ENCODE results near the gene BCR. TPM values are rescaled to one million over a fixed set of nuclear protein-coding genes. Genes with fewer than 3 reads are reported as not detected.
"Not testable (repeated sequence)": the region's sequence is repeated elsewhere in the genome, so short reads cannot be mapped to it uniquely, and the experiment has no call there.

Gene BCR
- total RNA-seq: 59.5 TPM

DNA sequence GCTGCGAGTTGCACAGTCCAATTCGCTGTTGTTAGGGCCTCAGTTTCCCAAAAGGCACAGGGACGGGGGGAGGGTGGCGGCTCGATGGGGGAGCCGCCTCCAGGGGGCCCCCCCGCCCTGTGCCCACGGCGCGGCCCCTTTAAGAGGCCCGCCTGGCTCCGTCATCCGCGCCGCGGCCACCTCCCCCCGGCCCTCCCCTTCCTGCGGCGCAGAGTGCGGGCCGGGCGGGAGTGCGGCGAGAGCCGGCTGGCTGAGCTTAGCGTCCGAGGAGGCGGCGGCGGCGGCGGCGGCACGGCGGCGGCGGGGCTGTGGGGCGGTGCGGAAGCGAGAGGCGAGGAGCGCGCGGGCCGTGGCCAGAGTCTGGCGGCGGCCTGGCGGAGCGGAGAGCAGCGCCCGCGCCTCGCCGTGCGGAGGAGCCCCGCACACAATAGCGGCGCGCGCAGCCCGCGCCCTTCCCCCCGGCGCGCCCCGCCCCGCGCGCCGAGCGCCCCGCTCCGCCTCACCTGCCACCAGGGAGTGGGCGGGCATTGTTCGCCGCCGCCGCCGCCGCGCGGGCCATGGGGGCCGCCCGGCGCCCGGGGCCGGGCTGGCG is at the start of gene BCR:
TSS of gene BCR (plus strand) at position 209 of the 592 bp plus-strand sequence. CDS start 452 bp downstream, outside the sequence.
- Histone ChIP-seq H3K4me3 (ENCODE audit: low read length) (peak within 1 kb of the TSS; percentile 53), H3K9me3 (ENCODE audit: low read depth, low read length) (no peaks in the 10 kb centered on the region), H3K27me3 (ENCODE audit: insufficient read depth, low read length) (no peaks in the 10 kb centered on the region), H3K4me1 (ENCODE audit: insufficient read depth, low read length) (peaks cover 62% of the 10 kb centered on the region)

DNA sequence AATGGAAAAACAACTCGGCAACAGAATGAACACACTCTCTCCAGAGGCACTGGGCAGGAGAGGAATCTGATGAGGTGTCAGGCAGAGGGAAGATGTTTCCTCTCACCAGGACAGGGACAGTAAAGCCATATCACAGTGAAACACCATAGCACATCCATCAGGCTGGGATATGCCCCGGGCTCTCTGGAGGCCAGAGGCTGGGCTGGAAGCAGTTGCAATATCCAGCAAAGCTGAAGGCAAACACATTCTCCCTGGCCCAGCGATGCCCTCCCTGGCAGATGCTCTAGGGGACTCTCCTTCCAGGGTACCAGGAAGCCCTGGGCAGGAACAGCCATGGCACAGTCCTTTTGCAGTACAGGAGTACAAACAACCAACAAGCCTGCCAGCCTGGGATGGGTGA is 49.6 kb upstream of the BCR start:
- Histone ChIP-seq H3K4me3 (ENCODE audit: low read length) (no peak overlapping the region), H3K9me3 (ENCODE audit: low read depth, low read length) (no peaks in the 10 kb centered on the region), H3K27me3 (ENCODE audit: insufficient read depth, low read length) (no peaks in the 10 kb centered on the region), H3K4me1 (ENCODE audit: insufficient read depth, low read length) (peaks cover 3% of the 10 kb centered on the region)

DNA sequence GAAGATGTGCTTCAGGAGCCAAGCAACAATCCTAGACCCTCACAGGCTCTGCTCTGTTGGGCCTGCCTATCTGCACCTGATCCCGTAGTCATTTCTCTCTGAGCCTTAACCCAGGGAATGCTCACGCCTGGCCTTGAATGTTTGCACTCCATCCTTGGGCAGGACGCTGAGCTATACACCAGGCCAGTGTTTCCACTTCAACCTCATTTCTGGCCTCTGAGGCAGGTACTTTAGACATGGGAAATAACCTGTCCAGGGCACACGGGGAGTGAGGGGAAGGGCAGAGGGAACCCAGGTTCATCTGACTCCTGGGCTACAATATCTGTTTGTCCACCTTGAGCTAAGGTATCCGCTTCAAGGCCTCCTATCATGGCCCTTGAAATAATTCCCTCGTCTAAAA is 48.4 kb upstream of the BCR start:
- H3K9me3 ChIP-seq (ENCODE audit: low read depth, low read length): no peaks in the 10 kb centered on the region
- H3K4me3 ChIP-seq (ENCODE audit: low read length): no peak overlapping the region
- peaks cover 14% of the 10 kb centered on the region for H3K4me1 ChIP-seq (ENCODE audit: insufficient read depth, low read length)
- no peaks in the 10 kb centered on the region for H3K27me3 ChIP-seq (ENCODE audit: insufficient read depth, low read length)

DNA sequence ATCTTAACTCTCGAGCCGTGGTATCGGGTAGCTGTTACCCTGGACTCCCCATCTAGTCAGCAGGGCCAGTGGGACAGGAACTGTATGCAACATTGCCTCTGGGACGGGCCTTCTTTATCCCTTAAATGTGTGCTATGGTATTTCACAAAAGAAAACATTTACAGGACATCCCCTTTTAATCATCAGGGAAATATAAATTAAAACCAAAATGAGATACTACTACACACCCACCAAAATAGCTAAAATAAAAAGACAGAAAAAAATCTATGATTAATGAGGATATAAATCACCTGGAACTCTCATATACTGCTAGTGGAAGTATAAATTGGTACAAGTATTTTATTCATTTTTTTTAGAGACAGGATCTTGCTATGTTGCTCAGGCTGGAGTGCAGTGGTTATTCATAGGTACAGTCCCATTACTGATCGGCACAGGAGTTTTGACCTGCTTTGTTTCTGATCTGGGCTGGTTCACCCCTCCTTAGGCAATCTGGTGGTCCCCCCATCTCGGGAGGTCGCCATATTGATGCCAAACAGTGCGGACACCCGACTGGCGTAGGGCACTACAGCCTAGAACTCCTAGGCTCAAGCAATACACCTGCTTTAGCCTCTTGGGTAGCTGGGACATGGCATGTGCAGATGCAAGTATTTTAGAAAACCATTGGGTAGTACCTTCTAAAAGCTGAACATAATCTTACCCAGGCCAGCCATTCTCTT is 47.8 kb upstream of the BCR start:
- no peak overlapping the region for H3K4me3 ChIP-seq (ENCODE audit: low read length)
- no peaks in the 10 kb centered on the region for H3K27me3 ChIP-seq (ENCODE audit: insufficient read depth, low read length)
- H3K4me1 ChIP-seq (ENCODE audit: insufficient read depth, low read length): peaks cover 20% of the 10 kb centered on the region
- H3K9me3 ChIP-seq (ENCODE audit: low read depth, low read length): no peaks in the 10 kb centered on the region

DNA sequence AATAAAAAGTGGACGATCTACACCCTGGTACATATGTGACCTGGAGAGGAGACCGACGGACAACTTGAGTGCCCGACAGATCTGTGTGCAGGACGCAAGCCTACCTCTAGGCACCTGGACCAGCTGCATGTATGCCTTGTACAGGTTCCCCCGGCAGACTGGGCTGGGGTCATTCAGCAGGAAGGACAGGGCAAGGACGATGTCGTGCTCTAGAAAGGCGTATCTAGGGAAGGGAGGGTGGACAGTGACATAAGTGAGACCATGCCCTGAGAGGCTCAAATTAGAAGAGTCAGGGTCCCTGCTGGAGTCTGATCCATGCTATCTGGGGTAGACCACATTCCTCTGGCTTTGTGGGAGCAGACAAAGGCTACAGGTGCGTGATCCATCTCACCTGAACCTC is 46.4 kb upstream of the BCR start:
- no peak overlapping the region for H3K4me3 ChIP-seq (ENCODE audit: low read length)

DNA sequence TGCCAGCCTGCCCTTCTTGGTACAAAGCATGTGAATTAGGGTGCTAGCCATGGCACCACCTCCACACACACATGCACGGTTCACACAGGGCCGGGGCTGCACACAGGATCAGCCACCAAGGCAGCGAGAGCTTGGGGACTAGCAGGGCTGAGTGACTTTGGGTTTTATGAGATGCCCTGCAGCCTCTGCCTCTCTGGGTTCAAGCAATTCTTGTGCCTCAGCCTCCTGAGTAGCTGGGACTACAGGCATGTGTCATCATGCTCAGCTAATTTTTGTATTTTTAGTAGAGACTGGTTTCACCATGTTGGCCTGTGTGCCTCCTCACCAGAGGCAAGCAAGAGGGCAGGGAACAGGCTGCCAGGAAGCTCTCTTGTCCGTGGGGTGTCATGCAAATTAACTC is 43.3 kb upstream of the BCR start:
- not testable (repeated sequence) for H3K4me3 ChIP-seq (ENCODE audit: low read length); H3K27me3 ChIP-seq (ENCODE audit: insufficient read depth, low read length); H3K9me3 ChIP-seq (ENCODE audit: low read depth, low read length)
- peaks cover 64% of the 10 kb centered on the region for H3K4me1 ChIP-seq (ENCODE audit: insufficient read depth, low read length)

More for the DNA sequence above, 46.4 kb upstream of the BCR start:
- H3K27me3 ChIP-seq (ENCODE audit: insufficient read depth, low read length): no peaks in the 10 kb centered on the region
- H3K9me3 ChIP-seq (ENCODE audit: low read depth, low read length): no peaks in the 10 kb centered on the region
- peaks cover 33% of the 10 kb centered on the region for H3K4me1 ChIP-seq (ENCODE audit: insufficient read depth, low read length)

DNA sequence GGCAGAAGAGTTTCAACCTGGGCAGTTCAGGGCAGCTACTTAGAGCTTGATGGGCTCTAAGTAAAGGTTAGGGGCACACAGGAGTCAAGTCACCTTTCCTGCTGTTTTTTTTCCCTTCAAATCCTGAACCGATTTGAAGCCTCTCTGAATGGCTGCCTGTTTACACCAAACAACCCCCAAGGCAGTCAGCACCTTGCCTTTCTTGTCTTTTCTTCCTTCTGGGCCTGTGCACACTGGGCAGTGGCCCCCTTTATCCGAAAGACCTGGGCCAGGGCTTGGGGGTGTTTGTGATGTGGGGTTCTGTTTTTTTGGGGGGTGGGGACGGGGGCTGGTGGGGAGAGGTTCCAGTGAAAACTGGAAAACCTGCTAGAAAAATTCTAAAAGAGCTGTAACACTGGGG is 42.8 kb upstream of the BCR start:
- Histone ChIP-seq H3K4me3 (ENCODE audit: low read length) (no peak overlapping the region), H3K4me1 (ENCODE audit: insufficient read depth, low read length) (peaks cover 69% of the 10 kb centered on the region)

DNA sequence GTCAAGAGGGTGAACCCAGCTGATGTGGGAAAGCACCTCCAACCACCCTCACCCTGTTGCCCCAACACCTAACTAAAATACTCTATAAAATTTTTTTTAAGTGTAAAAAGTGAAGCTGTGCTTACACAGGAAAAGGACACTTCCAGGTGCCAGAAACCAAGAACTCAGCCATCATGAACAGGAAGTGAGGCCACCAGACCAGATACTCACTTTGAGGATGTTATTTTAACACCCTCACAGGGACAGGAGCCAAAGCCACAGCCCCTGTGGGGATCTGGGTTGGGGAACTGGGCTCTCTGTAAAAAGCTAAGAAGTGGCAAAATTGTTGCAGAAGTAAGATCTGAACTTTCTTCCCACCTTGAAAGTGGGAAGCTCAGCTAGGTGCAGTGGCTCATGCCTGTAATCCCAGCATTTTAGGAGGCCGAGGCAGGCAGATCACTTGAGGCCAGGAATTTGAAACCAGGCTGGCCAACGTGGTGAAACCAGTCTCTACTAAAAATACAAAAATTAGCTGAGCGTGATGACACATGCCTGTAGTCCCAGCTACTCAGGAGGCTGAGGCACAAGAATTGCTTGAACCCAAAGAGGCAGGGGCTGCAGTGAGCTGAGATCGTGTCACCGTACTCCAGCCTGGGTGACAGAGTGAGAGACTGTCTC is 42.3 kb upstream of the BCR start:
- H3K4me3 ChIP-seq (ENCODE audit: low read length): no peak overlapping the region

More for the DNA sequence above, 42.8 kb upstream of the BCR start:
- Histone ChIP-seq H3K9me3 (ENCODE audit: low read depth, low read length) (no peaks in the 10 kb centered on the region), H3K27me3 (ENCODE audit: insufficient read depth, low read length) (no peaks in the 10 kb centered on the region)

DNA sequence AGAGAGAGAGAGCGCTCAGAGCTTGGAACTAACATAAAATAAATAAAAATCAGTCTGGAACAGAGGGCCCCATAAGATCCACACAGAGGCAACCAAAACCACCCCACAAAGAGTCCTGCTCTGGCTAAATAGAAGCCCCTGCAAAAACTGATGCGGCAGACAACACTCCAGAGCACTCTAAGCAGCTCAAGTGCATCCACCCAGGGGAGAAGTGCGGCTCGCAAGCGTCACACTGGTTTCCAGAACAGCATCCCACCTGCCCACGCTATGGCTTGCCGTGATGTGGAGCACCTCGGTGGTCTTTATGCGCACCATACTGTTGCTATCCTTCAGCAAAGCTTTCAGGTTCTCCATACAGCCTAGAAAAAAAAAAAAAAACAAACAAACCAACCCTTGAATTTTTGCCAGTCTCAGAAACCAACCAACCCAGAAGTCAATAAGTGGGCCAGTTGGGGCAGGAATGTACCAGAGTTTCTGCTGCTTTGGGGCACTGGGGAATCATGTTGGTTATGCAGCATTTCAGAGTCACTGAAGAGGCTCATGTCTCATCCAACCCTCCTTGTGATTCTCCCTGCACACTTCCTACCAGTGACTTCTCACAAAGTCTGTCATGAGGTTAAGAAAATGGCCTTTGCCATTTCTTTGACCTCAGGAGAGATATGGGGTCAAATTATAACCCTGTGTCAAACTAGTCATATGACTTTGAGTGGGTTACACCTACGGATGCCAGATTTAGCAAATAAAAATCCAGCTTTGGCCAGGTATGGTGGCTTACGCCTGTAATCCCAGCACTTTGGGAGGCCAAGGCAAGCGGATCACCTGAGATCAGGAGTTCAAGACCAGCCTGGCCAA is 41.5 kb upstream of the BCR start:
- H3K27me3 ChIP-seq (ENCODE audit: insufficient read depth, low read length): no peaks in the 10 kb centered on the region
- peaks cover 74% of the 10 kb centered on the region for H3K4me1 ChIP-seq (ENCODE audit: insufficient read depth, low read length)
- H3K9me3 ChIP-seq (ENCODE audit: low read depth, low read length): no peaks in the 10 kb centered on the region
- no peak overlapping the region for H3K4me3 ChIP-seq (ENCODE audit: low read length)

More for the DNA sequence above, 42.3 kb upstream of the BCR start:
- Histone ChIP-seq H3K4me1 (ENCODE audit: insufficient read depth, low read length) (peaks cover 74% of the 10 kb centered on the region), H3K27me3 (ENCODE audit: insufficient read depth, low read length) (no peaks in the 10 kb centered on the region), H3K9me3 (ENCODE audit: low read depth, low read length) (no peaks in the 10 kb centered on the region)

DNA sequence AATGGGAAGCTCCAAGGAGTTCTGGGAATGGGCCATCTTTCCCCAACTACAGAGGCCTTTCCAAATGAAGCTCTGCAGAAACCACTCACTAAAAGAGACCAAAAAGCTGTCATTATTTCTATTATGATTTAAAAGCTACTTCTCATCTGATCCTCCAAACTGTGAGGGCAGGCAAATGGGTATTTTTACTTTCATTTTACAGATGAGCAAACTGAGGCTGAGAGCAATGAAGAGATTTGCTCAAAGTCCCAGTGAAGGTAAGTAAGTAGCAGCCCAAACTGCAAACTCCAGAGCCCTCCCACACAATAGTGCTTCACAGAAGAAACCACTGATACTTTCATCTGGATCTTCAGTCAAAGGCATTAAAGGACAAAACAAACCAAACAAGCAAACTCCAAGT is 39.9 kb upstream of the BCR start:
- Histone ChIP-seq H3K4me3 (ENCODE audit: low read length) (no peak overlapping the region), H3K9me3 (ENCODE audit: low read depth, low read length) (no peaks in the 10 kb centered on the region), H3K4me1 (ENCODE audit: insufficient read depth, low read length) (peaks cover 89% of the 10 kb centered on the region), H3K27me3 (ENCODE audit: insufficient read depth, low read length) (no peaks in the 10 kb centered on the region)

DNA sequence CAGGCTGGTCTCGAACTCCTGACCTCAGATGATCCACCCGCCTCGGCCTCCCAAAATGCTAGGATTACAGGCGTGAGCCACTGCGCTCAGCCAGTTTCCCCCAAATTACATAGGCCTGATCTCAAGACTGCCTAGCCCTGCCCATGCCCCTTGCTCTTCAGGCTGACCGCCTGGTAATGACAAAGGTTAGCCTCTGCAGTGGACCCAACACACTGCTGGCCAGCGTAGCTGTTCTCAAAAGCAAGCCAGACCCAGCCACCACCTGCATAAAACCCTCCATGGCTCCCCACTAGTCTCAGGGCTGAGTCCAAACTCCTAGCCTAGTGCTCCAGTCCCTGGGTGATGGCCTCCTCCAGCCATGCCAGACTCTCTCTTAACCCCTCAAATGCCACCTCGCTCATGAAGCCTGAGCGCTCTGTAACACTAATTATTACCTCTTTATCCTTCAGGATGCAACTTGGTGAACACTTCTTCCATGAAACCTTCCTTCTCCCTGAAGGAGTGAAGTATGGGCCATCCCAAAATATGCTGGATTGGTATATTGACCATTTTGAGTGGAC is 37.7 kb upstream of the BCR start:
- Histone ChIP-seq H3K4me3 (ENCODE audit: low read length) (no peak overlapping the region), H3K9me3 (ENCODE audit: low read depth, low read length) (no peaks in the 10 kb centered on the region), H3K4me1 (ENCODE audit: insufficient read depth, low read length) (peaks cover 74% of the 10 kb centered on the region), H3K27me3 (ENCODE audit: insufficient read depth, low read length) (no peaks in the 10 kb centered on the region)

DNA sequence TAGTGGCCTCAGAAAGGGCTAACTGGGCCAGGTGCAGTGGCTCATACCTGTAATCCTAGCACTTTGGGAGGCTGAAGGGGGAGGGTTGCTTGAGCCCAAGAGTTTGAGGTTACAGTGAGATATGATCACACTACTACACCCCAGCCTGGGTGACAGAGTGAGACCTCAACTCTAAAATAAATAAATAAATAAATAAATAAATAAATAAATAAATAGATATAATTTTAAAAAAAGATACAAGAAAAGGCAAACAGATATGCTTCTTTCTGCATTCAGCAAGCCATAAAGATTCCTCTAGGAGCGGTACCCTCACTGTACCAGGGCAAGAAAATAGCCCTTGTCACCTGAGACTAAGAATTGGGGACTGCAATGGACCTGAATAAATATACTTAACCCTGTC is 37.2 kb upstream of the BCR start:
- Histone ChIP-seq H3K27me3 (ENCODE audit: insufficient read depth, low read length) (no peaks in the 10 kb centered on the region), H3K4me3 (ENCODE audit: low read length) (no peak overlapping the region), H3K4me1 (ENCODE audit: insufficient read depth, low read length) (peaks cover 69% of the 10 kb centered on the region), H3K9me3 (ENCODE audit: low read depth, low read length) (no peaks in the 10 kb centered on the region)

DNA sequence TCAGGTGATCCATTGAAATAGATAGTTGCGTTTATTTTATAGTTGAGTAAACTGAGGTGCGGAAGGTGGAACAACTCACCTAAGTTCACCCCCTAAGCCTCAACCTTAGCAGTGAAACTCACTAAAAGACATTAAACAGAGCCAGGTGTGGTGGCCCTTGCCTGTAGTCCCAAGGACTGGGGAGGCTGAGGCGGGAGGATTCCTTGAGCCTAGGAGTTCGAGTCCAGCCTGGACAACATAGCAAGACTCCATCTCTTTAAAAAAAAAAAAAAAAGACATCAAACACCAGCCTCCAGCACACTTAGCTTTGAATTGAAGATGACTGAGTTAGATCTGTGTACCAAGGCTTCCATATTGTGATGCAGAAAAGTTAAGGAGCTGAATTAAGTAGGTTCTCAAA is 35.9 kb upstream of the BCR start:
- Histone ChIP-seq H3K9me3 (ENCODE audit: low read depth, low read length) (no peaks in the 10 kb centered on the region), H3K4me3 (ENCODE audit: low read length) (no peak overlapping the region), H3K27me3 (ENCODE audit: insufficient read depth, low read length) (no peaks in the 10 kb centered on the region), H3K4me1 (ENCODE audit: insufficient read depth, low read length) (peaks cover 56% of the 10 kb centered on the region)

DNA sequence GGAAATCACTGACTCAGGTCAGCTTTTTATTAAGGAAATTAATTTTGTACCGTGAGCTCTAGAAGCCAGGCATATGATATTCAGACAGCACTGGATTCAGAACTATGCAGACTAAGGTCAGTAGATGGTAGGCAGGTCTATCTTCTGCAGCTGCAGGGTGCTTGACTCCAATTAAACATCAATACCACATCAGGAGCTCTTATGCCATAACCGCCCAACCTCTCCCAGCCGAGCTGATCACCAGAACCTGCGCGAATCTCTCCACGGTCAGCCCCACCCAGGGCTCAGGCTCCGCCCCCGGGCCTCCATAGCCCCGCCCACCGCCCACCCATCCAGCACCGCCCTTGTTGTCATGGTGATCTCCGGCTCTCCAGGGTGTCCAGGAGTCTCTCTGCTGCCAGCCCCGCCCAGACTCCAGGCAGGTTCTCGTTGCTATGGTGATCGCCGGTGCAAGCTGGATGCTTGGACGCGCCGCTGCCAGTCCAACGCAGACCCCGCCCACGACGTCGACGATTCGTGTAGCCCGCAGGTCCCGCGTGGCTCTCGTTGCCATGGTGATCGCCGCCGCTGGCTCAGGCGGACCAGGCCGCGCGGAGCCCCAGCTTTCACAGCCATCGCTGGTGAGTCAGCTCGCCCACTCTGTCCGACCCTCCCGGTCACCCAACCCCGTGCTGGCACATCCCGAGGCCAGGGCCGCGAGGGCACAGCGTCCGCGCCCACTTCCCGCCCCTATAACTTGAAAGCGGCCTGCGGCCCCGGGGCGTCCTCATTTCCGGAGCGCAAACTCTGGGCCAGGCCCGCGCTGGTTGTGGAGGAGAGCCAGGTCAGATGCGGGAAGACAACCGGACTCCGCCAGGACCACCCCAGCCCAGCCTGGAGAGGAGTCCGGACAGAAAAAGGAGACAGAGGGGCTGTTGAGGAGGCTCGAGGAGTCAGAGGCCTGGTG is 35.1 kb upstream of the BCR start, which contains the start of gene RAB36:
TSS of gene RAB36 (plus strand) at position 546 of the 946 bp plus-strand sequence. CDS start 1,140 bp downstream, outside the sequence.
- Histone ChIP-seq H3K27me3 (ENCODE audit: insufficient read depth, low read length) (no peaks in the 10 kb centered on the region), H3K4me3 (ENCODE audit: low read length) (peak within 1 kb of the TSS; percentile 18), H3K9me3 (ENCODE audit: low read depth, low read length) (no peaks in the 10 kb centered on the region), H3K4me1 (ENCODE audit: insufficient read depth, low read length) (peaks cover 52% of the 10 kb centered on the region)

Measured in mononuclear cell (primary cell).